Uterus (tissue), 2 donors: Measurements from ENCODE around the gene FILIP1L.

ENCODE experiments used
- POLR2A ChIP-seq, 2 donors: fragments of 450-650 bp; IDR thresholded peaks; one replicate each; pipeline ENCODE4 v1.6.1; 2016; ENCODE audit warnings: antibody characterized with exemption in 2 of 2, mild to moderate bottlenecking in 1 of 2, moderate library complexity in 1 of 2
- TF ChIP-seq, protein P1 (sequence below), 4 experiments: fragments of 200-600 bp in 2 of 4; fragments of 450-650 bp in 2 of 4; sonication (generic) in 2 of 4; IDR thresholded peaks; one replicate each; pipeline ENCODE4 v1.5.1; 2016 to 2019; ENCODE audit warnings: antibody characterized with exemption in 4 of 4, mild to moderate bottlenecking in 2 of 4, moderate library complexity in 1 of 4

DNA sequence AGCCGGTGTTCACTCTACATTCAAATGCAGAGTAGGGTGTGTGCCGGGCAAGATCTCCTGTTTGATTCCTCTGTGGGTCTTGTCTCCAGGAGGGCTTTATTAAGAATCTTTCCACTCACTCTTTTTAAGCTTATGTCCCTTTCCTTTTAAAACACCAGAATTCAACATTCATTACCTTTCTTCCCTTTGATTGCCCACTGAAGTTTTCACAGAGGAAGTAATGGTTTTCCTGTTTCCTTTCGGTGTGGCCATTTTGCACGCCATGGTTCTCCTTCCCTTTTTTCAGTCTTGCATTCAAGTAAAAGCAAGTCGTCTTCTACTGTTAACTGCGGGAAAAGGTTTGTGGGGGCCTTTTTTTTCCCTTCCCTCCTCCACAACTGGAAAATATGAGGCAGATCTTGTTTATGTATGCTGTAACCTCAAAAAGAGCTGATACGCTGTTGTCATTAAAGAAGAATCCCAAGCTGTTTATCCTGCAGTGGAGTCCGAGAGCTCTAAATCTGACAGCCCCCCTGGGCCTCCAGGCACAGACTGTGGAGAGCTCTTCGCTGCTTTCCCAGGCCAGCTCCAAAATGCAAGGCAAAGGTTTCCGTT lies 40.5 kb downstream of the FILIP1L start:
- TF ChIP-seq, protein P1, sequence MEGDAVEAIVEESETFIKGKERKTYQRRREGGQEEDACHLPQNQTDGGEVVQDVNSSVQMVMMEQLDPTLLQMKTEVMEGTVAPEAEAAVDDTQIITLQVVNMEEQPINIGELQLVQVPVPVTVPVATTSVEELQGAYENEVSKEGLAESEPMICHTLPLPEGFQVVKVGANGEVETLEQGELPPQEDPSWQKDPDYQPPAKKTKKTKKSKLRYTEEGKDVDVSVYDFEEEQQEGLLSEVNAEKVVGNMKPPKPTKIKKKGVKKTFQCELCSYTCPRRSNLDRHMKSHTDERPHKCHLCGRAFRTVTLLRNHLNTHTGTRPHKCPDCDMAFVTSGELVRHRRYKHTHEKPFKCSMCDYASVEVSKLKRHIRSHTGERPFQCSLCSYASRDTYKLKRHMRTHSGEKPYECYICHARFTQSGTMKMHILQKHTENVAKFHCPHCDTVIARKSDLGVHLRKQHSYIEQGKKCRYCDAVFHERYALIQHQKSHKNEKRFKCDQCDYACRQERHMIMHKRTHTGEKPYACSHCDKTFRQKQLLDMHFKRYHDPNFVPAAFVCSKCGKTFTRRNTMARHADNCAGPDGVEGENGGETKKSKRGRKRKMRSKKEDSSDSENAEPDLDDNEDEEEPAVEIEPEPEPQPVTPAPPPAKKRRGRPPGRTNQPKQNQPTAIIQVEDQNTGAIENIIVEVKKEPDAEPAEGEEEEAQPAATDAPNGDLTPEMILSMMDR (IDR thresholded peaks at IDR 0.05), result no peak
- TF ChIP-seq POLR2A (IDR thresholded peaks at IDR 0.05), result peak in 1 of 2 donors; percentile 19
